ENCODE measurements around the gene NUP210L.

Gene NUP210L

DNA sequence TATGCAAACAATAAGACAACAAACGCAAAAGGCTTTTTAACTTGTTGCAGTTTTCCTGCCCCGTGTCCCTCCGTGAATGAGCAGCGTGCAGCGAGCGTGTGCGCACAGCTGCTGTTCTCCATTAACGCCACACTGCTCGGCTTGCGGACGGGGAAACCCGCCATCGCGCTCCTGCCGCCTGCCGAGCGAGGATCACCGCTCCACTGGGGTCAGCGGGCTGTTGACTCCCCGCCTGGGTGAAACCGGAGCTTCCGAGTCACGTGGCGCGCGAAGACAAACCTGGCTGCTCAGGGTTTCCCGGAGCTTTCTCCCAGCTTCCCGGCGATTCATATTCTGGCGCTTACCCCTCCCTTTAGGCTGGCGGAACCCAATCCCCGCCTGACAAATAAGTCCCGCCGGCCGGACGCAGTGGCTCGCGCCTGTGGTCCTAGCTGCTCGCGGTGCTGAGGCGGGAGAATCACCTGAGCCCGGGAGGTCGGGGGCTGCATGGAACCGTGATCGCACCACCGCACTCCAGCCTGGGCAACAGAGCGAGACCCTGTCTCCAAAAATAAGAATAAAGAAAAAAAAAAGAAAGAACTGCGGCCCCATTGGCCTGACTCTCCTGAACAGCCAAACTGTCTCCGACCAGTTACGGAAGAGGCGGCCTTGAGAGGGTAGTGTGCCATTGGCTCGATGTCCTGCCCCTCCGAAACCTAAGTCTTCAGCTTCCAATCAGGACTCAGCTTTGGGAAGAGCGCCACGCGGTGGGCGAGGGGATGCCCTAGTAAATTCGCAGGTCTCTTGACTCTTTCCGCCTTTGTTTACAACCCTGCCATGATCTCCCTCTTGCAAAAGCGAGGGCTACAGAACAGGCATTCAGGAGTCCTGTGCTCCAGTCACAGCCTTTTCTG, 187.5 kb downstream of the NUP210L start, which contains the start of gene CREB3L4:
TSS of gene CREB3L4 (plus strand) at position 796 of the 893 bp plus-strand sequence. CDS start 624 bp downstream, outside the sequence.
- DNase-seq (ENCODE audit: low read depth in 2 of 2): peak; percentile 94

DNA sequence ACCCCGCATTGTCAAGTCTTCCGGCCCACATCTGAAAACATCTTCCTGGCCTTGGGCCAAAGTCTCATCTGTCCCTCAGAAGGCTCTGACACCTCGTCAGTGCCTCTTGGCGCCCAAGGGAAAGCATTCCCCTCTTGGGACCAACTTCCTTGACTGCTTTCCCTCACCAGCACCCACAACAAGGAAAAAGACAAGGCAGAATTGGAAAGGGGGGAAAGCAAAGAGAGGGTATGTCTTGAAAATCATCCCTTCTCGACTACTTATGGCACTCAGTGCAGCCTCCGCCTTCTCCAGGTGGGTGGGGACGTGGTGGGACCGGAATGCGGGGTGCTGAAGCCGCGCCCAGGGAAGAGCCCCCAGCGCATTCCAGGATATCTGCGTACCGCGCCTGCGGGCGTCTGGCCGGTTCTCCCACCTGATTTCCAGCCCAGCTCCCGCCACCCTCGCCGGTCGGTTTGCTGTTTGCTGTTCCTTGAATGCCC, 191.0 kb downstream of the NUP210L start:
- no peak for DNase-seq (ENCODE audit: low read depth in 2 of 2)

DNA sequence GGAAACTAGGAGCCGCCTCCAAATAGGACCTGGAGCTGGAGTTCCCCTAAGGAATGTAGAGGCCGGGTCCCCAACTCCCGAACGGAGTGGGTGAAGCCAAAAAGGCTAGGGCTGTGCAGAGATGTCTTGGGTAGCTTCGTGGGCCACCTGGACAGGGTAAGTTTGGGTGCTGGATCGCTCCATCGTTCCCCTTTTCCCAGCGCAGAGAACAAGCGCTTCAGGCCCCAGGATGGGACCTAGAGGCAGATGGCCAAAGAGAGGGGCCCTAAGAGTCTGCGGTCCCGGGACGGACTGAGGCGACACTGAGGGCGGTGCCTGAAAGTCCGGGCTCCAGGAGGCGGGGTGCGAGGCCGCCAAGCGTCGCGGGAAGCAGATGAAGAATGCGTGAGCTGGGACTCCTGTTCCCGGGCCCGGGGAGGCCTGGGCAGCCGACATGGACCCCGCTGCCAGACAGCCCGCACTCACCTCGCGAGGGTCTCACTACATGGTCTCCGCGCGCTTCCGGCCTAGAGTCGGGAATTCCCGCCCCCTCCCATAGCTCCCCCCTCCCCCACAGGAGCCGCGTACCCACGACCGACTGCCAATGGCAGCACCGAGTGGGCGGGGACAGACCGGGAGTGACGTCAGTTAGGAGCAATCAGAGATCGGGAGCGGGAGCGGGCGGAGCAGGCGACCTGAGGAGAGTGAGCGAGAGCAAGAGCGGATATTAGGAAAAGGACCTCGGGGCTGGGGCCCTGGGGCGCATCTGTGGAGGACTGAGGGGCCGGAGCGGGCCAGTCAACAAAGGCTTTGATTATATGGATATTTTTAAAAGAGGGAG, 191.6 kb downstream of the NUP210L start, which contains the start of gene SLC39A1:
TSS of gene SLC39A1 (minus strand) at position 508 of the 820 bp plus-strand sequence. CDS start 822 bp downstream, outside the sequence.
- peak; percentile 90 for DNase-seq (ENCODE audit: low read depth in 2 of 2)

DNA sequence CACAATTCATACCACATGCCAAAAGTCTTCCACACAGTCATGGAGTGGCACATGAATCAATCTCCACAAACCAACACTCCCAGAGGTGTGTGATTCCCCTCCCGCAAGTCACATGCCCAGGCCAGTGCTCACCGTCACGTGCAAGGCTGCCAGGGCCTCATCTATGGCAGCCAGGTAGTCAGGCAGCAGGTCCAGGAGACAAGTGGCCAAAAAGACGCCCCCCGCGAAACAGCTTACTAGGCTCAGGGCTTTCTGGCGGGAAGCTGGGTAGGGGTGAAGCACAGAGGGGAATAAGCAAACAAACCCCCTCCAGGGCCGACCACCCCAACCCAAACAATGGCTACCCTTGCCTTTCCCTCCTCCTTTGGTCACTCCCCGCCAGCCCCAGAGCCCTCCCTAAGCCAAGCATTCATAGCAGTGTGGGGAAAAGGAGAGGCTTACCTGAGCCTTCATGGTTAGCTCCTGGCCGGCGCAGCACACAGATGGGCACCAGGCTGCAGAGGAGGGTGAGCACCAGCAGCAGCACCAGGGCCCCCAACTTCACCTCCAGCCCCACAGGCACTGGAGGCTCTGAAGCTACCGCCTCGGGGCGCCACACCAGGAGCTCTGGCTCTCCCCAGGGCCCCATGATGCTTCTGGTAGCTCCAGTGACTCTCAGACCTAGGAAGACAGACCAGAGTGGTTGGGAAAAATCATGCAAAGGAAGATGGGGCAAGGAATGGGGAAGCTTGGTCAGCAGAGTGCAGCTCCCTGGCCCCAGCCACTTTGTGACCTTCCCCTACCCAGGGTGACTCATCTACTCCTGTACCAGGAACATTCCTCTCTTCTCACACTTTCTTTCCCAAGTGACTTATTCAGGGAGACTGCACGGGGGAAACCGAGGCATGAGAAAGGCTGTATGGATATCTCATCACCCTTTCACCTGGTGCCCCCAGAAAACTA, 192.5 kb downstream of the NUP210L start:
- DNase-seq (ENCODE audit: low read depth in 2 of 2): no peak

DNA sequence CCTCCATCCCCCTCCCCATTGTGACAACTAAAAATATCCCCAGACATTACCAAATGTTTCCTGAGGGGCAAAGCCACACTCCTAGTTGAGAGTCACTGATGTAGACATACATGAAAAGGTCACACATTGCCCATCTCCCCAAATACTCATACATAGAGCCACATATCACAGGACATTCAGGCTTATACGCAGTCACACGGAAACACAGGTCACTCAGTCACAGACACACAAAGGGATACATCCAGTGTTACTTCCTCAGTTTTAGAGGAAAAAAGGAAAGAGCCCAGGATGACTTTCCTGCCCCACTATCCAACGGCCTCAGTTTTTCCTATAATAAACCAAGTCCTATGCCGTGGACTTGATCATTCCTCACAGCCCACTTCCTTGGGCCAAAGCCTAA, 193.5 kb downstream of the NUP210L start:
- DNase-seq (ENCODE audit: low read depth in 2 of 2): no peak

DNA sequence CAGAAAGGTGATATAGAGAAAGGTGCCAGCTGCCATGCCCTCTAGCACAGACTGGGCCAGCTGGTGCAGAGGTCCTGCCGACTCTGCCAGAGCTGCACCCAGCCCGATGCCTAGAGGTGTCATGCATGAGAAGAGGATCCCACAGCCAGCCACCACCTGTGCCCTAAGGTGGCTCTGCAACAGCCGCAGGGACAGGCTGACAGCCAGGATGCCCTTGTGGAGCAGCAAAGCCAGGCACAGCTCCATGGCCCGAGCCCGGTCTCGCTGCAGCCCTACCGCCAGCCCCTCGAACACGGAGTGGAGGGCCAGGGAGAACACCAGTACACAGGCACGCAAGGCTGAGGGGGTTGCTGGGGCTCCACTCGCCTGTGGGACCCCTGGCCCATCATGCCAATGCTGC, 194.7 kb downstream of the NUP210L start:
- DNase-seq (ENCODE audit: low read depth in 2 of 2): no peak

DNA sequence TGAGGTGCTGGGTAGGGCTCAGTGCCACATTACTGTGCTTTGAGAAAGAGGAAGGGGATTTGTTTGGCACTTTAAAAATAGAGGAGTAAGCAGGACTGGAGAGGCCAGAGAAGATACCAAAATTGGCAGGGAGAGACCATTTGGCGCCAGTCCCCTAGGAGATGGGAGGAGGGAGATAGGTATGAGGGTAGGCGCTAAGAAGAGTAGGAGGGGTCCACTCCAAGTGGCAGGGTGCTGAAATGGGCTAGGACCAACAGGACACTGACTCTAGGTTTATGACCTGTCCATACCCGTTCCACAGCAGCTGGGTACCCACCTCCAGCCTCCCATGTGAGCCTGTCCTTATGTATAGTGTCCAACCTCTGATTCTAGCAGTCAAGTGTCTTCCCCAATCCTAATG, 195.4 kb downstream of the NUP210L start:
- no peak for DNase-seq (ENCODE audit: low read depth in 2 of 2)

DNA sequence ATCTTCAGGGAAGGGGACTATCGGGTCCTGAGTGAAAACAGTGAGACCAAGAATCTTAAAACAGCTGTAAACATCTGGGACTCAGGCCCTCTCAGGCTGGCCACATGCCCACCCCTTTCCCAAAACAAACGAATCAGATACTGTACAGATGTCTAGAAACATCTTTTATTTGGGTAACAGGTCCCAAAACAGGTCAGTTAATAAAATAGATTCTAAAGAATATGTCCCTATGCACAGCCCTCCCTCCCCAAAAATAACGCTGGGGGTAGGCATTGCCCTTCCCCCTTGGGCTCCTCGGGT, 196.0 kb downstream of the NUP210L start:
- no peak for DNase-seq (ENCODE audit: low read depth in 2 of 2)

DNA sequence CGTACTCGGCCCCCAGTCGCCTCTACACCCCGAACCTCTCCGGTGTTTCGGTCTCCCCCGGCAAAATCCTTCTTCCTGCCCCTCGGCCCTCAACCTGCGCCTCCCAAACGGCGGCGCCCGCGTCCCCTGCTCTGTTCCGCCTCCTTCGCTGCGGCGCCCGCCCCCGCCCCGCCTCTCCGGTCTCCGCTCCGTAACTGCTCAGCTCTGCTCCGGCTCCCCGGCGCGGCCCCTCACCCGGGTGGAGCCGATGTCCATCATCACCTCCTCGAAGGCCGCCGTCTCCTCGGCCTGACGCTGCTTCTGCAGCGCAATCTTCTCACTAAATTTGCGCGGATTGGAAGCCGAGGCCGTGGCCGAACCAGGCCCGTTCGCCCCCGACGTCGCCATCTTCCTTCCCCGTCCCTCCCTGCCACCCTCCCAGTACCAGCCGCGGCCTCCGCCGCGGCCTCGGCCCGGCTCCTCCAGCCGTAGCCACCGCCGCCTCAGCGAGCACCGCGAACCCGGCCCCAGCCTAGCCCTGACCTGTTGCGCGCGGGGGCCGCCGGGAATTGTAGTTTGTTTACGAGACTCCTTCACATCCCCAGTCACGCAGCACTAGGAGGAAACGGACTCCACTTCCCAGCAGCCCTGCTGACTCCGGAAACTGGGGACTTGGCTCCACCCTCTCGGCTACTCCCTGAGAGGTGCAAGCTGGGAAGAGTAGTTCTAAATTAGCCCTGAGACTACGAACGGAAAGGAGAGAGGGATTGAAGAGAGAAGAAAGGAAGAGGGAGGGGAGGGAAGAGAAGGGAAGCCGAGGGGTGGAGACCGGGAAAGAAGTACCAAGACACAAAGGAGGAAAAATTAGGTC, 196.5 kb downstream of the NUP210L start, which contains the start of gene CRTC2:
TSS of gene CRTC2 (minus strand) at position 502 of the 850 bp plus-strand sequence. CDS start at position 387, 115 bp downstream.
- DNase-seq (ENCODE audit: low read depth in 2 of 2): peak; percentile 95

DNA sequence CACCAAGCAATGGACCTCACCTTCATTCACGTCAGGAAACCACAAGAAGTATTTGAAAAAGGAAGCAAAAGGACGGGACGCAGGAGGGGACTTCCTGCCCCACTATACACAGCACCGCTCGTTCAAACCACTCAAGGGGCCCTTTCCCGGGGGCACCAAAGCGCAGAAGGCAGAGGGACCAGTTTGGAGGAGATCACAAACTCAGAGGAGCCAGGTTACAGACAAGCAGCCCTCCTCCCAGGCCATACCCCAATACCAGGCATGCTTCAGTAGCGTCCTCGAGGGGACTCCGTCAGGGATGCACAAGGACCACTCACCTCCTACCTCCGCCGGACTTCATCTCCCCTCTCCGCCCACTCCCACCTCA, 197.1 kb downstream of the NUP210L start:
- DNase-seq (ENCODE audit: low read depth in 2 of 2): no peak

DNA sequence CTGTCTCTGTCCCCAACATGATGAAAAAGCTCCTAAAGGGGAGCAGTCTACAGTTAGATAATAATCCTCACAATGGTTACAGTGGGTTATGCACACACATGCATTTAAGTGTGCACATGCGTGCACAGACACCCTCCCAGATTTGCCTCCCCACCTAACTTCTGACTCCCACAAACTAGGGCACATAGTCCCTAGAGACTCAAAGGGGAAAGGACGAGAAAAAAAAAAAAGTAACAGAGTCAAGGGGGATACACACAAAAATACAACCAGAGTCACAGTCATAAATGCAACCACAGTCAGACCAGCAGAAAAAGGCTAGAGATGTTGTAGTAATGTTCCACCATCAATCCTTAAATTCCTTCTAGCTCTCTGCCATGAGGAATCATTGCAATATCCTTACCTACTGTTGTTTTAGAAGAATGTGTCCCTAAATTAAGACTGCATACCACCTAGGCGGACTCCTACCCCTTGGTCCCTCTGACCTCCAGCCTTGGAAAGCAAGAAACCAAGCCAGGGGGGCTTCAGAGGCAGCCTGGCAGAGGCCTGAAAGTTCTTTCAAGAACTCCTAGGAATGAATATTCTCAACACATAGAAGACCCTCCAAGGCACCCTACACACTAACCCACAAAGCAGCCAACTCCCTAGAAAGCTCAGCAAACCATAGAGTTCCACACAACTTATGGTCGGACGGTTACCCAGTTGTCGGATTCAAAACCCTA, 197.7 kb downstream of the NUP210L start:
- DNase-seq (ENCODE audit: low read depth in 2 of 2): no peak

DNA sequence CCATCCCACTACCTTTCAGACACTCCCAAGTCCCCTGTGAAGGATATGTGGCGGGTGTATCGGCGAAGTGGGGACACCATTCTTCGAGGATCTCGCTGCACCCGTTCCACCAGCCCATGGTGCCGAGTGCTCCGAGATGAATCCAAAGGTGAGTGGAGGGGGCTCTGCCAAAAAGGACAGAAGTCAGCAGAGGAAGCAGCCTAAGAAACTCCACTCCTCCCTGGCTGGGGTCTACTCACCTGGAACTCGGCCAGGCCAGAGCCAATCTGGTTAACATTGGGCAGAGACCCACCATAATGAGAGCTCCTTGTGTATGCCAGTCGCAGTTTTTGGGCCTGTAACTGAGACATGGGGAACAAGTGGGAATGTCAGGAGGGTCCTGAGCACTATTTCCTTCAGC, 200.0 kb downstream of the NUP210L start:
- no peak for DNase-seq (ENCODE audit: low read depth in 2 of 2)

DNA sequence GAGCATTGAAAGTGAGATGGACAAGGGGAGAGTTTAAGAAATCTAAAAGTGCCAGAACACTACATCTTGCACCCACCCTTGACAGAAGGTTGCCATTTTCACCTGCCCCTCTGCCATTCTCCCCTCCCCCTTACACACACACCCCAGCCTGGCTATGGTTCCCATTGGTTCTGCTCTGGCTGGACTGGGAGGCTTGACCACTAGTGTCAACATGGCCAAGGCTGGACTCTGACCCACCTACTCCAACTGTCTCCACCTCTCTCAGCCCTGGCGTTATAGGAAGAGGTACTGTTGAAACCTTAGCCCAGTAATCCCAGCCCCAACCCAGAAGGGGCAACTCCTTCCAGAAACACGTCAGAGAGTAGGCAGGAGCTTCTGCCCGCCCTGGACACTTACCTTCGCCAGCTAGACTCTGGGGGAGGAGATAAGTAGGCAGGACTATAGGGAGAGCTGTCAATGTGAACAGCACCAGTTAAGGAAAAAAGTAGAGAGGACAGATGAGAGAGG, 201.0 kb downstream of the NUP210L start:
- no peak for DNase-seq (ENCODE audit: low read depth in 2 of 2)

DNA sequence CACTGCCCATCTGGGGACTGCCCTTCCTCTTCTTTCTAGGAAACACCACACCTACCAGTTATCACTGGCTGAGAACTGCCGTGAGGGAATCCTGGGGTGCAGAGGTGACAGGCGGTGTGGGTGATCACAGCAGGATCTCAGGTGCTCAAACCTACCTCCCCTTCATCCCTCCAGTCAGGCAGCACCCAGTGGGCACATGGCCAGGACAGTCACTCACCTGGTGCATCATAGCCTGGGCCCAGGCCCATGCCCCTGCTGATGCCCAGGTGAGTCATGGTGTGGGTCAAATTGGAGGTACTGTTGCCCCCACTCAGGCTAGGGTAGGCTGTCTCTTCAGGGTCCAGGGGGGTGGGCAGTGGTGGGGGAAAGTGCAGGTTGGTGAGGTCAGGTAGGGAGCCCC, 203.1 kb downstream of the NUP210L start:
- DNase-seq (ENCODE audit: low read depth in 2 of 2): no peak

DNA sequence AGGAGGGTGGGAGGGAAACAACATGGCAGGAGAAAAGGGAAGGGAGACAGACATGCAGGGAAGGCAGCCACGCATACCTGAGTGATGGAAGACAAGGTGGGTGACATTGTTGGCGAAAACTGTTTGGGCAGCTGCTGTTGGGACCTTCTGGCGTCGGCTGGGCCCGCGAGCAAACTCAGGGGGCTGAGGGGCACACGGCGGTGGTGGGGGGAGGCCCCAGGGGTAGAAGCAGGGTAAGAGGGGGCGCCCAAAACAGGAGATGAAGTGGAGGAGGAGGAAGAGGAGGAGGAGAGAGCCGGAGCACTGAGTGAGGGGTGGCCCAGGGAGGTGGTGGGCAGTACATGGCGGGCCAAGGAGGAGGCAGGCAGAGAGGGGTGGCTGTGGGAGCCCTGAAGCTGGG, 203.7 kb downstream of the NUP210L start:
- no peak for DNase-seq (ENCODE audit: low read depth in 2 of 2)

DNA sequence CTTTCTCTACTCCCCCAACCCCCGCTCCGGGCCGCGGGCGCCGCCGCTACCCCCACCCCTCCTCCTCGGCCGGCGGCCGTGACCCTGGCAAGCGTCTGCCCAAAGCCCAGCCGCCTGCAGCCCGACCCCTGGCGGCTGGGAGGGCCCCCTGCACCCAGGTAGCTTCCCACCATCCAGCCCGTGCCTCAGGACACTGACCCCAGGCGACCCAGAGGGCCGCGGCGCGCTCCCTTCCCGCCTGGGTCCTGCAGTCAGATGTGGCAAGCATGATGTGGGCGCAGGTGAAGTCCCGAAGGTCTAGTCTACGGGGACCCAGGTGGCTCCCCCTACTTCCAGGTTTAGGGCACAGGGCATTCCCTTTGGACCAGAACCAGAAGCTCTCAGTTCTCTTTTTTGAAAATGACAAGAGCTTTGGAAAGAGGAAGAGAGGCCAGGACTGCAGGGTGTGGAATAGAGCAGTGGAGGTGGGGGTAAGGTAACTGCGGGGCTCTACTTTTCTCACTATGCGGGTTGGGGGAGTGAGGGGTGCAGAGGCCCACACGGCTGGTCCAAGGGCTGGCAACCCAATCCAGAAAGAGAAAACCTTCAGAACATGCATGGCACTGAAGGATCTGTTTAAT, 208.1 kb downstream of the NUP210L start, which contains the start of gene DENND4B:
TSS of gene DENND4B (minus strand) at position 97 of the 620 bp plus-strand sequence. CDS start 2,344 bp downstream, outside the sequence.
- DNase-seq (ENCODE audit: low read depth in 2 of 2): no peak

DNA sequence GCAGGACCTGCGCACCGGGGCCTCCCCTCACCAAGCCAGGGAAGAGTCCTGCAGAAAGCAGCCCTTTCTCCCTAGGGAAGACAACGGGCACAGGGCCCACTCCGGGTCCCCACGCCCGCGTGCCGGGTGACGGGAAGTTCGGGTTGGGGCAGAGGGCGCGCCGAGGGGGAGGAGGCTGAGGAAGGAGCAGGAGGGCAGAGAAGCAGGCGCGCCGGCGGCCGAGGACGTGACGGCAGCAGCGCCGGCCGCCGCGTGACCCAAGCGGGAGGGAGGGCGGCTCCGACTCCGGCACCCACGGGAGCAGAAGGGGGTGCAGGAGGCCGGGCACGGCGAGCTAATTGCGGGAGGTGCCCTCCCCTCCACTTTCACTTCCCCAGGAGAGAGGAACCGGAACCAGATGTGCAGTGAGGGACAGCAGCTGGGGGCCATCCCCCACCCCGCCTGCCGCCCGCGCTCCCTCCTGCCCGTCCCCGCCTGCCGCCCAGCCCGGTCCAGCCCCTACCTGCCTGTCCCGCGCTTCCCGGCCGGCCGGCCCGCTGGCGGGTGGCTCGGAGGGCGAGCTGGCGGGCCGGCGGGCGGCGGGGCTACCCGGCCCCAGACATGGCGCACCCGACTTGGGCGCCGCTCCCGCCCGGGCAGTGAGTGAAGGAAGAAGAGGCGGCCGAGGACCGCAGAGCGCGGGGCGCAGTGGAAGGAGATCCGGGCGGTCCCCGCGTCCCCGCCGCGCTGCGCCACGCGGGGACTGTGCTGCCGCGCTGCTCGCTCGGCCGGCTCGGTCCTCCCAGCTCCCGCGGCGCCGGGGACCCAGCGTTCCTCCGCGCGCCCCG, 208.9 kb downstream of the NUP210L start:
- no peak for DNase-seq (ENCODE audit: low read depth in 2 of 2)
